LNCaP clone FGC (cell line): ENCODE results near the gene NOXA1.

ENCODE experiments used
- DNase-seq: peaks from one replicate; pipeline ENCODE4 v3.0.0-alpha.2; 2011; ENCODE audit warnings: low read depth
- H3K4me3 ChIP-seq: 2 replicates; pipeline ENCODE4 v1.5.1; 2011; ENCODE audit warnings: mild to moderate bottlenecking, low read depth, low read length, control low read depth
- TF ChIP-seq, protein P1 (sequence below): IDR thresholded peaks from 2 replicates; pipeline ENCODE4 v1.5.1; 2012; ENCODE audit warnings: mild to moderate bottlenecking; ENCODE audit not compliant: control insufficient read depth, insufficient read depth; ENCODE audit errors: extremely low read depth

Gene NOXA1

DNA sequence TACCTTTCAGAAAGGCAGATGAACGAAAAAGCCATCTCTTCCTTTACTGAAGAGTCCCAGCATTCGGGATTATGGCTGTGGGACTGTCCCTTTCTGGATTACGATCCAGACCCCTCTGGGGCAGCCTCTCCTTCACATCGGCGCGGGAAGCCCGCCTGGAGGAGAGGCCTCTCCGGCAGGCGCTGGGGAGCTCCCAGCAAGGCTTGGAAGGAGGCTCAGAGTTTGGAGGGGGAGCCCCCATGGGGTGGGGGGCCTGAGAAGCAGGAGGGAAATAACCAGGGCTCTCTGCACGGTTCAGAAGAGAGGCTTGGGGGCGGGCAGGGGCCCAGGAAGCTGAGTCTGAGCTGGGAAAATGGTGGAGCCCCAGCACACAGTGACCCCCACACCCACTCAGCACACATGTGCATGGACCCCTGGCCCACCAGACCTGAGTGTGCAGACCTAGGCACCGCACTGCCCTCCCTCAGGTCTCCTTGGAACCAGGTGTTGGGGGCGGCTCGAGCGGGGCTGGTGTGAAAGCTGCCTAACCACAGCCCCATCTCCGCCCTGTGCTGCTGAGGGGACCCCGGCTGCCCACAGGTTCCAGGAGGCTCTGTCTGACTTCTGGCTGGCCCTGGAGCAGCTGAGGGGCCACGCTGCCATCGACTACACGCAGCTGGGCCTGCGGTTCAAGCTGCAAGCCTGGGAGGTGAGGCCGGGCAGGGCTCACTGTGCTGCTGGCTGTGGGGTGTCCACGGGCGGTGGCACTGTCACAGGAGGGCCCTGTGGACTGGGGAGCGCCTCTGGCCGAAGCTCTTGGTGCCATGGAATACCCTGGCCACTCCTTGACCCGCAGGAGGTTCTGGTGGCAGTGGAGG, 4.5 kb downstream of the NOXA1 start:
- DNase-seq, result no peak
- H3K4me3 ChIP-seq, result no peak overlapping the region
- TF ChIP-seq, protein P1, sequence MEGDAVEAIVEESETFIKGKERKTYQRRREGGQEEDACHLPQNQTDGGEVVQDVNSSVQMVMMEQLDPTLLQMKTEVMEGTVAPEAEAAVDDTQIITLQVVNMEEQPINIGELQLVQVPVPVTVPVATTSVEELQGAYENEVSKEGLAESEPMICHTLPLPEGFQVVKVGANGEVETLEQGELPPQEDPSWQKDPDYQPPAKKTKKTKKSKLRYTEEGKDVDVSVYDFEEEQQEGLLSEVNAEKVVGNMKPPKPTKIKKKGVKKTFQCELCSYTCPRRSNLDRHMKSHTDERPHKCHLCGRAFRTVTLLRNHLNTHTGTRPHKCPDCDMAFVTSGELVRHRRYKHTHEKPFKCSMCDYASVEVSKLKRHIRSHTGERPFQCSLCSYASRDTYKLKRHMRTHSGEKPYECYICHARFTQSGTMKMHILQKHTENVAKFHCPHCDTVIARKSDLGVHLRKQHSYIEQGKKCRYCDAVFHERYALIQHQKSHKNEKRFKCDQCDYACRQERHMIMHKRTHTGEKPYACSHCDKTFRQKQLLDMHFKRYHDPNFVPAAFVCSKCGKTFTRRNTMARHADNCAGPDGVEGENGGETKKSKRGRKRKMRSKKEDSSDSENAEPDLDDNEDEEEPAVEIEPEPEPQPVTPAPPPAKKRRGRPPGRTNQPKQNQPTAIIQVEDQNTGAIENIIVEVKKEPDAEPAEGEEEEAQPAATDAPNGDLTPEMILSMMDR, result no peak

DNA sequence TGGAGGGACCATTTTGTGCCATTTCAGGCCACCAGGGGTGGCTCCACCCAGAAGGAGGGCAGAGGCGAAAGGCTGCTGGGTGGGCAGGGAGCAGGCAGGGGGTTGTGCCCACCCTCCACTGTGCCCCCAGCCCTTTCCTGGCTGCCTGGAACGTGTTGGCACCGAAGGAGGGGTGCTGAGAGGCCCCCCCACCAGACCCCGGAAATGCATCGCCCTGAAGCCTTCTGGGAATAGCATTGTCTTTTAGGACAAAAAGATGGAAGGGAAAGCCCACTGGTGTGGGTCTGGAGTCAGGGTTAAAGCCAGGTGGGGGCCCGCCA, 5.1 kb downstream of the NOXA1 start:
- H3K4me3 ChIP-seq, result no peak overlapping the region
- TF ChIP-seq, protein P1, result no peak
- DNase-seq, result no peak

DNA sequence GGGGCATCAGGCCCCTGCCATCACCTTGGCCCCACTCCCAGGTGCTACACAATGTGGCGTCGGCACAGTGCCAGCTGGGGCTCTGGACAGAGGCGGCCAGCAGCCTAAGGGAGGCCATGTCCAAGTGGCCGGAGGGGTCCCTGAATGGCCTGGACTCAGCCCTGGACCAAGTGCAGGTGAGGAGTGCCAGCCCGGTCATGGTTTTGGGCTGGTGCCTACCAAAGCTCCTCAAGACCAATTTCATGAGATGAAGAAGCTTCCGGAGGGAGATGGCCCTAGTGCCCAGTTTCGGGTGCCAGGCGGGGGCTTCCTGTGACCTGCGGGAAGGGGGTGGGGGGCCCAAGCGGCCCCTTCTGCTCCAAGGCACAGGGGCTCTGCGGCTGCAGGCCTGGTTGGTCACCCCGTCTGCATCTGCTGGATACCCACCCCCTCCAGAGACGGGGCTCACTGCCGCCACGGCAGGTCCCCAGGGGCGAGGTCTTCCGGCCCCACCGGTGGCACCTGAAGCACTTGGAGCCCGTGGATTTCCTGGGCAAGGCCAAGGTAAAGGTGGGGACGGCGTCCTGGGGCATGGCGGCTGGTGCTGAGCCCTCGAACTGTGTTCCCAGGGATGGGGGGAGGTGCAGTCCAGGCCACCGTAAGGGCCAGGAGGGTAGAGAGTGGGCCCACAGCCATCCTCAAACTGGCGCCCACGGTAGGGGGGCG, 5.8 kb downstream of the NOXA1 start:
- no peak overlapping the region for H3K4me3 ChIP-seq
- TF ChIP-seq, protein P1, result no peak
- DNase-seq, result no peak

DNA sequence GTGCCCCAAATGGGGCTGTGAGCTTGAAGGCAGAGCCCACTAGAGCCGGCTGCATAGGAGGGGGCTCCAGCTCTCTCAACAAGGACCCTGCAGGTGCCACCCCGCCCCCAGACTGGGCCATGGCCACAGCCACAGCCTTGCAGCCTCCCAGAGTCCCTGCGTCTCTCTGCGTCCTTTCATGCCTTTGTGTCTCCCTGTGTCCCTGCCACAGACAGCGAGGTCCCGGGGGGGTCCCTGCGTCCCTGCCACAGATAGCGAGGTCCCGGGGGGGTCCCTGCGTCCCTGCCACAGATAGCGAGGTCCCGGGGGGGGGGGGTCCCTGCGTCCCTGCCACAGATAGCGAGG, 6.3 kb downstream of the NOXA1 start:
- H3K4me3 ChIP-seq, result no peak overlapping the region
- TF ChIP-seq, protein P1, result no peak
- no peak for DNase-seq

DNA sequence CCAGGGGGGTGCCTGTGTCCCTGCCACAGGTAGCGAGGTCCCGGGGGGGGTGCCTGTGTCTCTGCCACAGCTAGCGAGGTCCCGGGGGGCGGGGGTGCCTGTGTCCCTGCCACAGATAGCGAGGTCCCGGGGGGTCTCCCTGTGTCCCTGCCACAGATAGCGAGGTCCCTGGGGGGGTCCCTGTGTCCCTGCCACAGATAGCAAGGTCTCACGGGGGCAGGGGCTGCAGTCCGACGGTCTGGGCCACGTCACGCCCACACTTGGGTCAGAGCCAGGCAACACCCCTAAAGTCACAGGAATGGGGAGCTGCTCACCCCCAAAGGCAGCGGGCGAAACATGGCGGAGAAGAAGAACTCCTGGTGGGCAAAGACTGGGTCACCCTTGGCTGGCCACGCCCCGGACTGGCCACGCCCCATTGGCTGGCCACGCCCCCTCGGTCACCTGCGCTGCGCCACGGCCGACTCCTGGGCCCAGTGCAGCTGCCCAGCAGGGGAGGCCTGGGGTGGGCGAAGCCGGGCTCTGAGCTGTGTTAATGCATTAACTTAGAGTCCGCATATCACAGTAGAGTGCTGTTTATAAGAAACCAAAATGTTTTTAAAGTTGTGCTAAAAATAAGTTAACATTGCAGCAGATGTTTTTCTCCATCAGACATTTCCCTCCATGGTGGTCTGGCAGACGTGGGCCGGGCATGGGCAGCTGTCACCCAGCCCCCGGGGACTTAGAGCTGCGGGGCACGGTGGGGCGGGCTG, 7.0 kb downstream of the NOXA1 start:
- peak overlapping the region; percentile 35; the same call in 1 of the 2 replicates for H3K4me3 ChIP-seq
- no peak for DNase-seq

DNA sequence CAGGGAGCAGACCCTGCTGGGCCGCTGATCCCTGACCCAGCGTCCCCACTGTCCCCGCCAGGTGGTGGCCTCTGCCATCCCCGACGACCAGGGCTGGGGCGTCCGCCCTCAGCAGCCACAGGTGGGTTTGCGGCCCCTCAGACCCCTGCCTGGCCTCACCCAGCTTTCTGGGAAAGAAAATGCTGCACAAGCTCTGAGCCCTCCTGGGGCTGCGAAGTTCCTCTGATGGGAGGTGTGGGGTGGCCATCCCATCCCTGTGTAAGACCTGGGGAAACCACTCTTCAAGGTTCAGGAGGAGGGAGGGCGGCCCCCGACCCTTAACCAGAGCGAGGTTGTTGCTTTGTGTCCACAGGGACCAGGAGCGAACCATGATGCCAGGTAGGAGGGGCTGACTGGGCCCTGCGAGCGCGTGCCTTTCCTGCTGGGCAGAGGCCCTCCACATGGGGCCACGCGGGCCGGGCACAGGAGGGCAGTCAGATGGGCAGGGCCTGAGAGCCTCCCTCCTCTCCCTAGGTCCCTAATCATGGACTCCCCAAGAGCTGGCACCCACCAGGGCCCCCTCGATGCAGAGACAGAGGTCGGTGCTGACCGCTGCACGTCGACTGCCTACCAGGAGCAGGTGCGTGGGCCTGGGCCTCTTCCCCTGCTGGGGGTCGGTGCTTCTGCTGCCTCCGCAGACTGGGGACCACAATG, 7.7 kb downstream of the NOXA1 start:
- no peak for DNase-seq
- no peak overlapping the region for H3K4me3 ChIP-seq
- TF ChIP-seq, protein P1, result no peak

More for the DNA sequence above, 7.0 kb downstream of the NOXA1 start:
- TF ChIP-seq, protein P1, result no peak
